Fibroblast of pulmonary artery (primary cell): ENCODE measurements around the gene TNS4.
A peak's percentile ranks its signal among the peaks of the same experiment; 100 is the strongest.

Experiments
- DNase-seq: peaks from one replicate; pipeline ENCODE4 v3.0.0-alpha.2; 2010; ENCODE audit warnings: low read depth
- H3K4me3 ChIP-seq: replicated peaks from 2 replicates; pipeline ENCODE4 v1.5.1; 2011; ENCODE audit warnings: low read depth, mild to moderate bottlenecking, control low read depth, low read length, moderate library complexity
- TF ChIP-seq, protein P1 (sequence below): IDR thresholded peaks from 2 replicates; pipeline ENCODE4 v1.5.1; 2011; ENCODE audit warnings: mild to moderate bottlenecking, control low read depth, low read length, inconsistent platforms; ENCODE audit errors: missing control alignments

TNS4 gene

DNA sequence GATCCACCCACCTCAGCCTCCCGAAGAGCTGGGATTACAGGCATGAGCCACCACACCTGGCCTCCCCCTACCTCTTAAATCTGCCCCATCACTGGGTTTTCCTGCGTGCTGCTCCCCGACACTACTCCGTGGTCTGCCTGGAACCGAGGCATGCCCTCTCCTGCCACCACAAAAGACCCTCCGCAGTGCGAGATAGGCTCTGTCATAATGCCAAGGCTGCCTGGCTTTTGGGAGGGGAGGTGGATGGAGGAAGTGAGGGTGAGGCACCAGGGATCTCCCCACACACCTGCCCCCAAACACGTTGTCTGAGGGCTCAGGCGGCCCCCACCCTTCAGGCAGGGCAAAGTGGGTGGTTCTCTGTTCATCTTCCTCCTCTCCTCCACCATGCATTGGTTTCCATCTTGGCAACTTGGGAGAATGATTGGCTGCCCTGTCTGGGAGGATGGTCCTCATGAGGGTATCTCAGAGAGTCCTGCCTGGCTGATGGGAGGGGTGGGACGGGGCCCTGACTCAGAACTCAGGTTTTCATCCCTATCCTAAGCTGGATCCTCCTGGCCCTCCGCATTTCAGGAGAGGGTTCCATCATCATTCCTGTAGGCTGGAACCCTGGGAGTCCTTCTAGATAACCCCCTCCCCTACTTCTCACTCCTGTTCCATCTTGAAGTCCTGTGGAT is 35.0 kb downstream of the TNS4 start:
- DNase-seq, result no peak
- no peak overlapping the region for H3K4me3 ChIP-seq
- TF ChIP-seq, protein P1, sequence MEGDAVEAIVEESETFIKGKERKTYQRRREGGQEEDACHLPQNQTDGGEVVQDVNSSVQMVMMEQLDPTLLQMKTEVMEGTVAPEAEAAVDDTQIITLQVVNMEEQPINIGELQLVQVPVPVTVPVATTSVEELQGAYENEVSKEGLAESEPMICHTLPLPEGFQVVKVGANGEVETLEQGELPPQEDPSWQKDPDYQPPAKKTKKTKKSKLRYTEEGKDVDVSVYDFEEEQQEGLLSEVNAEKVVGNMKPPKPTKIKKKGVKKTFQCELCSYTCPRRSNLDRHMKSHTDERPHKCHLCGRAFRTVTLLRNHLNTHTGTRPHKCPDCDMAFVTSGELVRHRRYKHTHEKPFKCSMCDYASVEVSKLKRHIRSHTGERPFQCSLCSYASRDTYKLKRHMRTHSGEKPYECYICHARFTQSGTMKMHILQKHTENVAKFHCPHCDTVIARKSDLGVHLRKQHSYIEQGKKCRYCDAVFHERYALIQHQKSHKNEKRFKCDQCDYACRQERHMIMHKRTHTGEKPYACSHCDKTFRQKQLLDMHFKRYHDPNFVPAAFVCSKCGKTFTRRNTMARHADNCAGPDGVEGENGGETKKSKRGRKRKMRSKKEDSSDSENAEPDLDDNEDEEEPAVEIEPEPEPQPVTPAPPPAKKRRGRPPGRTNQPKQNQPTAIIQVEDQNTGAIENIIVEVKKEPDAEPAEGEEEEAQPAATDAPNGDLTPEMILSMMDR, result no peak

DNA sequence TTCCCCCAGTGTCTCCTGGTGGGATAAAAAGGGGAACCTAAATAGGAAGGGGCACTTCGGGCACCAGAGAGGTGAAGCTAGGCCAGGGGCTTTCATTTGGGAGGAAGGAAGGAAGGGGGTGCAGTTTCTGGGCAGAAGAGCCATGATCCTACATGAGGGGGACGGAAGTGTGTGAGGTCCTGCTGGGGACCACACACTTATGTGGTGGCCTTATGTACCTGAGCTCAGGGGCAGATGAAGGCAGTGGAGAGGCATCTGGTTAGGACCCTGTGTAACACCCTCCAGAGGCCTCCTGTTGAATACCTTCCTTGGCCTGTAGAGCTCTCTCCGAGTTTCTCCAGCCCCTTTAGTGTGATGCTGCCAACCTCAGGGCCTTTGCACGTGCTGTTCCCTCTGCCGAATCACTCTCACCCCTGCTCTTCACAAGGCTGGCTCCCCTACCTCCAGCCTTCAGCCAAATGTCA is 37.0 kb downstream of the TNS4 start:
- TF ChIP-seq, protein P1, result no peak
- no peak for DNase-seq
- no peak overlapping the region for H3K4me3 ChIP-seq

DNA sequence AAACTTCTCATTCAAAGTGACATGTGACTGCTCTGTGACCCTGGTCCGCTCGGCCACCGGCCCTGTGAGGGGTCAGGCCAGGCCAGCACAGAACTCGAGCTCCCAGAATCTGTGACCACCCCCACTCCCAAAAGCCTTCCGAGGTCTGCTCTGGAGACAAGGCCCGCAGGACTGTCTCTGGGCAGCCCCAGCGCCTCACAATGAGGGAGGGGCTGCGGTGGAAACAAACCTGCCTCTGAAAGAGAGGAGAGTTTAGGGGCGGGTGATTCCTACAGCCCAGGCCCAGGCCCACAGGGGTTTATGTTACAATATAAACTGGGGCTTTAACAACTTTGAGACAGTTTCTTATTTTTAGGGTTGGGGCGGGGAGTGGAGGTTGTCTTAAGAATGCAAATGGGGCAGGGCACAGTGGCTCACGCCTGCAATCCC is 38.3 kb downstream of the TNS4 start:
- DNase-seq, result no peak
- TF ChIP-seq, protein P1, result no peak
- H3K4me3 ChIP-seq, result no peak overlapping the region

DNA sequence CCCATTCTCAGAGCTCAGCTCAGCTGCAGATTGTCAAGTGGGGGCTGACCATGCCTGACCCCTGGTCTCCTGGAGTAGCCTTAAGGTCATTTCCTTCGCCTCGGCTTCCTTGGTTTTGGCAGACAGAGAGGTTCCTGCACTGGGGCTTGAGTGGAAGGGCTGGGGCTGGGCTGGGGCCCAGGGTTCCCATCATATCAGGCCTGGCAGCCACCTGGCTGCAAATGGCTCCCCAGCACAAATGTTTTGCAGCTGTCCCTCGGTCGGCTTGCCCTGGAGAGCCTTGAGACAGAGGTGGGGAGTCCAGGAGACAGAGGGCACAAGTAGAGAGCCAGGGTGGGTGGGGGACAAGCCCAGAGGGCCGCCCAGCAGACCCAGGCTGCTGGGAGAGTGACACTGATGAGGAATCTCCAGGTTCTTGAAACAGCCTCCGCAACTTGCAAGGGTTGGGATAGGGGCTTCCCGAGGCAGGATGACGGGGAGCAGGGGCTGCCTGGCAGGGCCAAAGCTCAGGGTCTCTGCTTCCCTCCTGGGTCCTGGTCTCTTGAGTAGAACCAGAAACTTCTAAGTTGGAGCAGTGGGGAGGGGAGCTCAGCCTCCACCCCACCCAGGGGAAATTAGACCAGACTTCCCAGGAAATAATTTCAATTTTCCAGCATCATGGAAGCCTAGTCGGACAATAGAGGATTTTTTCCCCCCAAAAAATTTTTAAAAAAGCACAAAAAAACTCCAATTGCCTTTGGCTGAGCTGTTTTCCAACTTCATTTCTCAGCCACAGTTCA is 38.9 kb downstream of the TNS4 start:
- H3K4me3 ChIP-seq, result no peak overlapping the region
- DNase-seq, result peak; percentile 36
- TF ChIP-seq, protein P1, result no peak

DNA sequence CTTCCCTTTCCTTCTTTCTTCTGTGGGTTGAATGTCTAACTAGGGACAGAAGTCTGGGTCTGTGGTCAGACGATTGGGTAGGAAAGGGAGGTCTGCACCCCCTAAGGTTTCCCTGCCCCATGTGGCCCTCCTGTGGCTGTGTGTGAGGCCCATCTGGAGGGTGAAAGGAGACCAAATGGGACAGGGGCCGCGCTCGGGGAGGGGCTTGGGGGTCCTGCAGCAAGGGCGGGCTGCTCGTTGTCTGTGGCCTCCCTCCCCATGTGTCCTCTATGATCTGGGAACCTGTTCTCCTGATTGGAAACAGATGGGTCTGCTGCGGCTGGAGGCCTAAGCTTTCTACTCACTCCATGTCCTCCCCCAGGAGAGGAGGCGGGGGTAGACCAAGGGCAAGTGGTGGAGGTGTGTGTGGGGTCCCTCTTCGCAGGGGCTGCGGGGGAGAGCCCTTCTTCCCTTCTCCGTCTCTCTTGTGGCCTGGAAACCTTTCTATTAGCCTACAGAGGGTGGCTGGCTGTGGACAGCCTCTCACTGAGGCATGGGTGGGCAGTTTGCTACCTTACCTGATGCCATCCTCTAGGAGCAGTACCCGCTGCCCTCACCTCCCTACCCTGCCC is 39.6 kb downstream of the TNS4 start:
- TF ChIP-seq, protein P1, result no peak
- no peak overlapping the region for H3K4me3 ChIP-seq
- no peak for DNase-seq

DNA sequence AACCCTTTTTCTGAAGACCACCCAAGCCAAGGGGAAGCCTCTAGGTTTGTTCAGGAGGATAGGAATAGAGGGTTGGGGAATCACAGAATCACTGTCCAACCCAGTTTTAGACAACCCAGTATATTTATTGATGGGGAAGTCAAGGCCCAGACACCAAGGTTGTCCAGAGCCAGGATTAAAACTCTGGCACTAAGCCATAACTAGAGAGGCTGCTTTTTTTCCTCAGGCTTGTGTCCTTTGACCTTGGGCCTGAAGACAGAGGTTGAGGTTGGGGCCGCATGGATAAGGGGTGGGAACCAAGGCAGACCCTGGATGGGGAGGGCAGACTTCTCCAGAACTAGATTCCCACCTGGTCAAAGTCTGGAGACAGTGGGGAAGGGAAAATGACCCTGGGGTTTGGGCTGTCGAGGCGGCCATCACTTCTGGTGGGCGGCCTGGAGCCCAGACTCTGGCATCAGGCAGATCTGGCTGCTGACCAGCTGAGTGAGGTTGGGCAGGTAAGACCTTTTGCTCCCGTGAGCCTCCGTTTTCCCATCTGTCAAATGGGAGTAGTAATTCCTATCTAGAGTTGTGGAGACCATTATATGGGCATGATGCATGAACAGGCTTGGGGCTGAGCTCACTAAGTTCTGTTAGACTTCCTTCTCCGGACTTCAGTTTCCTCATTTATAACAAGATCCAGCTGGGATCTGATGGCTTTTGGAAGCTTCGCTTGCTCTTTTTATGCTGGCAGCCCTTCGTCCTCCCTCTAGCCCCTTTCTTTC is 40.3 kb downstream of the TNS4 start:
- DNase-seq, result no peak
- no peak overlapping the region for H3K4me3 ChIP-seq
- TF ChIP-seq, protein P1, result no peak
